Astrocyte of the spinal cord (primary cell): ENCODE data around the gene SULT4A1.

Source experiments
- DNase-seq: peaks from one replicate; pipeline ENCODE4 v3.0.0; 2011; ENCODE audit warnings: low read depth, low spot score
- H3K4me3 ChIP-seq: 2 replicates; pipeline ENCODE4 v1.5.1; 2011; ENCODE audit warnings: low read depth, mild to moderate bottlenecking, low read length, moderate library complexity
- CTCF ChIP-seq: IDR thresholded peaks from 2 replicates; pipeline ENCODE4 v1.5.1; 2012; ENCODE audit warnings: low read depth, mild to moderate bottlenecking, low read length, inconsistent platforms
- in situ Hi-C: cut with HindIII; loops from 2 replicates; pipeline ENCODE4 v1.10.0; 2017; ENCODE audit warnings: low sequenced_read_pairs

SULT4A1 gene

DNA sequence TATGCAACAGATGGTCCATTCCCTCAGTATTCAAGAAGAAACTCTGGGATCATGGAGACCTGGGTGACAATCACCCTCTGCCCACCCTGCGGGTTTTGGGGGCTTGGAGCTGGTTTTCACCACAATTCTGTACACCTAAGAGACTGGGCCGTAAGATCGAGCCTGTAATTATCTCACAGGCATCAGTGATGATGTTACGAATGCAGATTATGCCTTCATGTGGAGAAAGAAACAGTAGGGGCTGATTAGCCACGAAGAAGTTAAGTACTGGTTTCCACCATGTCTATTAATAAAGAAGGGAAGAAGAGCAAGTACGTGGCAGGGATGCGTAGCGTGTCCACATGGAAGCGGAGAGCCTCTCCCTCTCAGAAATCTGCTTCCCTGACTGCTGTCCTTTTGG is 44.9 kb downstream of the SULT4A1 start:
- DNase-seq, result no peak
- H3K4me3 ChIP-seq, result no peak overlapping the region
- no peak for TF ChIP-seq CTCF
- in situ Hi-C loops, result no loop called here

DNA sequence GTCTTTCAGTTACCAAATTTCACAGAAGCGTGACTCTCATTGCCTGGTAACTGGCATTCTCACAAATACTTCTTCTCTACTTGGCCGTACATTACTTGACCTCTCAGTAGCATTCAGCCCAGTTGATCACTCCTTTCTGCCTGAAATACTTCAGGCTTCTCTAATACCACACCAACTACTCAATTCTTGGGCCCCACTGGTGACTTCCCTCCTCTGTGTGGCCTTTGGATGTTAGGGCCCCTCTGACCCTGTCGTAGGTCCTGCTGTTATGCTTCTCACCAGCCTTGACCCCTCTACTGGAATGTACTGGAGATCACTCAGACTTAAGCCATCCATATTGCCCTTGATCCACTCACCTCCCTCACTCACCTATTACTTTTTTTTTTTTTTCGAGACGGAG is 48.0 kb downstream of the SULT4A1 start:
- in situ Hi-C loops, result no loop called here
- TF ChIP-seq CTCF, result no peak
- no peak for DNase-seq
- no peak overlapping the region for H3K4me3 ChIP-seq

DNA sequence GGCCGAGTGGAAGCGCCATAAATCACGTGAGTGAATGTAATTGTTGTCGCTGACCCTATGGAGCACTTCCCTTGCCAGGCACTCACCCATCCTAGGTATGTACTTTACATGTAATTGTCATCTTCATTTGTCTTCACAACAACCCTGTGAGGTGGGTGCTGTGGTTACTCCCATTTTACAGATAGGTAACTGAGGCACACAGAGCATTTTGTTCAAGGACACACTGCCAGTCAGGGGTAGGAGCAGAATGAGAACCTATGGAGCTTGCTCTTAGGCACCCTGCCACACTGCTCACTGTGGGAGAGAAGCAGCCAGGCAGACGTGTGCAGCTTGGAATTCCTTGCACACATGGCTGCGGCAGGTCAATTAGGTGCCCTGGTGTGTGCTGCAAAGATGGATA is 49.4 kb downstream of the SULT4A1 start:
- in situ Hi-C loops, result no loop called here
- TF ChIP-seq CTCF, result no peak
- peak overlapping the region; percentile 81 for H3K4me3 ChIP-seq
- no peak for DNase-seq

DNA sequence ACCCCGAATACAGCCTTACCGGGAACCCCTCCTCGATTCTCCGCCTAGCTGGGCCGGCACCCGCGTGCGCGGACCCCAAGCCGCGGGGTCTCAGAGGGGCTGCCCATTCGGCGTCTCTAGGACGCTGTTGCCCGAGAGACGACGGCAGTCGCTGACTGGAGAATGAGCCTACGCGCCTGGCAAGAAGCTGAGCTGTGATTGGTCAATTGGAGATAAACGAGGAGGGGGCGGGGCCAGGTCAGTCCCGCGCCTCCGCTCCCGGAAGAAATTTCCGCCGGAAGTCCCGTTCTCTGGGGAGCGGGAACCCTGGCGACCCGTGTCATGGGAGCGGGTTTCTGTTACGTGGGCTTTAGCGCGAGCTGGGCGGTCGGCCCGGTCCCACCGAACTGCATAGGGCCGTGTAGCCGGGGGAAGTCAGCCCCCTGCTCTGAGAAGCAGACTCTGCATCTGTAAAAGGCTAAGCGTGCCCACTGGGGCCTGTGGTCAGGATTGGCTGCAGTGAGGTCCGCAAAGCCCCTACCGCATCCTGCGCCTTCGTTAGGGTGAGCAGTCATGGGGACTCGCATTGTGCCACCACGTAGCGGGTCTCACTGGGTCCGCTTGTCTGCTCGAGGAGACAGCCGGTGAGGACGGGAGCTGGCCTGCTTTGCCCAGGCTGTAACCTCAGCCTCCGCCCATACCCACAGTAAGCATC is 50.0 kb downstream of the SULT4A1 start, which contains the start of gene EFCAB6:
Gene EFCAB6, minus strand, starts transcription at position 157 of the 694 bp plus-strand sequence. CDS start 29,987 bp downstream, outside the sequence.
- peak; percentile 91 for DNase-seq
- no peak for TF ChIP-seq CTCF
- in situ Hi-C loops, result no loop called here
- peak within 1 kb of the TSS; percentile 81 for H3K4me3 ChIP-seq

DNA sequence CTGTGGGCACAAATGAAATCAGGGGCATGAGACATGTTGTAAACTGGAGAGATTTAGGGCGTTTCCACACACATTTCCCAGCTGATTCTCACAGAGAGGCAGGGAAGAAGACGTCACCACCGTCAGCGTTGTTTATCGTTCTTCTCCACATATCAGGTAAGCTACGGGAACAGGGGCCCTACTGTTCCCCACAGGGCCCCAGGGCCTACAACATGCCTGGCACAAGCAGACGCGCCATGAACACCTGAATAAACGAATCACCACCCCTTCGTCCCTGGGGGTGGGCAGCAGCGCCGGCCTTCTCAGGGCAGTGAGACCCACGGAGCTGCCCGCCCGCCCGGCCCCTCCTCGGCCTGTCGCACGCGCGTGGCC is 50.5 kb downstream of the SULT4A1 start:
- peak overlapping the region; percentile 81 for H3K4me3 ChIP-seq
- TF ChIP-seq CTCF, result no peak
- in situ Hi-C loops, result no loop called here
- DNase-seq, result no peak

DNA sequence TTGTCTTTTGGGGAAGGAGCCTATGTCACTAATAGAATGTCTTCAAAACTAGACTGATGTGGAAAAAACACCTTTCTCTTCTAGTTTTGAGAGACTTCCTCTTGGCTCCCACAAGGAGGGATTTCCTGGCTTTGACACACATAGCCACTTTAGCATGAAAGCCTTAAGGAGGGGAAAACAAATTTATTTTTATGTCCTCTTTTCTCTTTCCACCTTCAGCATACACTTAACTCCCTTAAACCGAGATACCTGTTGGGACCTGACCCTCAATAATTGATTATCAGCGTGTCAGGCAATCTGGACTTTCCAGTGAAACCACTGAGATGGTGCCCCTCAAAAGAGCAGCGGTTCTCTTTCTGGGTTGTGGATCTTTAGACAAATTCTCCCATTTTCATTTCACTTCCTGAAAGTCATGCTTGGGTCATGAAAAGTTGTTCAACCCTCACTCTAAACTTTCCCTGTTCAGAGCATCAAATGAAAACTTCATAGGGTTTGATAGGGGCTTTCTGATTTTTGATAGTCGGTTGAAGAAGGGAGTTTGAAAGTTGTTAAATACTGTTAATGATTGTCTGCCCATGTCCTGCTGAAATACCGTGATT is 59.3 kb downstream of the SULT4A1 start:
- no peak overlapping the region for H3K4me3 ChIP-seq
- no peak for TF ChIP-seq CTCF
- in situ Hi-C loops, result no loop called here
- no peak for DNase-seq
